ENCODE measurements around the gene TCF12.
A peak's percentile ranks its signal among the peaks of the same experiment; 100 is the strongest.

TCF12 gene

DNA sequence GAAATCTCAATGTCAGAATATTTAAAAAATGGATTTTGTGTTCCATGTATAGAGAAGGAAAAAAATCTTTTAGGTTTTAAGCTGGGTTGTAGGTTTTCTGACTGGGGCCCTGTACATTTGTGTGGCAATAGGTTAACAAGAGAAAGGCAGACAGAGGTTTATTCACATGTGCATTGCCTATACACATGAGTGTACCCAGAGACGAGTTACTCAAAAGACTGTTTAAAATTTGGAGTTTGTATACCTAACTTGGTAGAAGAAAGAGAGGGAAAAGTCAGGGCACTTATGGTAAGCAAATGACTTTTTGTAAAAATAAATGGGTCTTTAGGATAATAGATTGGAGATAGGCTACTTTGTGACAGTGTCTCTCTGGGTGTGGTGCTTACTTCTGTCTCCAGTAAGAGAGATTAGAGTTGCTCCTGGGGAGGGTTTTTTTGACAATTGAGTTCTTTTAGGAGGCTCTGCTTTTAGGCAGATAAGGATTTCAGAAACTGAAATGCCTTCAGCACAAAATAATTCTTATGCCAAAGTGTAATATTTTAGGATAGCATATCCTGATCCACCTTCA lies 225.2 kb downstream of the TCF12 start:
- Histone ChIP-seq H2AFZ (ENCODE audit: low read length) (no peak overlapping the region), H3K79me2 (ENCODE audit: insufficient read depth, low read length) (no peaks in the 10 kb centered on the region), H3K9me2 (replicated peaks; ENCODE audit: low read depth, low read length) (no peaks in the 10 kb centered on the region), H3K4me1 (ENCODE audit: insufficient read depth, low read length, poor library complexity, severe bottlenecking) (no peaks in the 10 kb centered on the region), H3F3A (ENCODE audit: low read depth) (no peaks in the 10 kb centered on the region), H3K36me3 (ENCODE audit: insufficient read depth, low read length) (no peaks in the 10 kb centered on the region), H3K27me3 (ENCODE audit: insufficient read depth, low read length, poor library complexity, severe bottlenecking) (no peaks in the 10 kb centered on the region), H3K4me3 (ENCODE audit: low read length, poor library complexity, severe bottlenecking) (no peak overlapping the region), H3K9me3 (ENCODE audit: insufficient read depth, low read depth, low read length) (no peaks in the 10 kb centered on the region), H4K20me1 (ENCODE audit: insufficient read depth, low read length, poor library complexity, severe bottlenecking) (peaks cover 3% of the 10 kb centered on the region), H3K9ac (ENCODE audit: low read depth, low read length, poor library complexity, severe bottlenecking) (no peak overlapping the region), H3K4me2 (ENCODE audit: low read depth, low read length, poor library complexity, severe bottlenecking) (no peak overlapping the region)
- TF ChIP-seq CTCF (conservative IDR thresholded peaks at IDR 0.05; ENCODE audit: low read length) (no peak), EZH2phosphoT487 (IDR thresholded peaks at IDR 0.05; ENCODE audit: borderline replicate concordance) (no peak)

DNA sequence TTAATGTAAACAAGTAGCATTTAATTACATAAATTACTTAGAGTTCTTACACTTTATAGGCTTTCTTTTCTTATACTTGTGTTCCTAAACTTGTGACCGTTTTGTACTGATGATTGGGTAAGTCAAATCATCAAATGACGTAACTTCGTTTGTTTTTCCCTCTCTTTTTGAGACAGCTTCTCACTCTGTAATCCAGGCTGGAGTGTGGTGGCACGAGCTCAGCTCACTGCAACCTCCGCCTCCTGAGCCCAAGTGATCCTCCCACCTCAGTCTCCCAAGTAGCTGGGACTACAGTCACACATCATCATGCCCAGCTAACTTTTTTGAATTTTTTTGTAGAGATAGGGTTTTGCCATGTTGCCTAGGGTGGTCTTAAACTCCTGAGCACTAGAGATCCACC lies 226.0 kb downstream of the TCF12 start:
- no peak overlapping the region for H3K4me2 ChIP-seq (ENCODE audit: low read depth, low read length, poor library complexity, severe bottlenecking)
- H3K79me2 ChIP-seq (ENCODE audit: insufficient read depth, low read length): no peaks in the 10 kb centered on the region
- H3K9me2 ChIP-seq (replicated peaks; ENCODE audit: low read depth, low read length): no peaks in the 10 kb centered on the region
- H4K20me1 ChIP-seq (ENCODE audit: insufficient read depth, low read length, poor library complexity, severe bottlenecking): peaks cover 3% of the 10 kb centered on the region
- H3K4me3 ChIP-seq (ENCODE audit: low read length, poor library complexity, severe bottlenecking): no peak overlapping the region
- no peak overlapping the region for H3K9ac ChIP-seq (ENCODE audit: low read depth, low read length, poor library complexity, severe bottlenecking)
- no peaks in the 10 kb centered on the region for H3F3A ChIP-seq (ENCODE audit: low read depth)
- H3K4me1 ChIP-seq (ENCODE audit: insufficient read depth, low read length, poor library complexity, severe bottlenecking): no peaks in the 10 kb centered on the region
- H3K27me3 ChIP-seq (ENCODE audit: insufficient read depth, low read length, poor library complexity, severe bottlenecking): no peaks in the 10 kb centered on the region
- no peaks in the 10 kb centered on the region for H3K9me3 ChIP-seq (ENCODE audit: insufficient read depth, low read depth, low read length)
- no peak overlapping the region for H2AFZ ChIP-seq (ENCODE audit: low read length)
- no peaks in the 10 kb centered on the region for H3K36me3 ChIP-seq (ENCODE audit: insufficient read depth, low read length)
- TF ChIP-seq CTCF (conservative IDR thresholded peaks at IDR 0.05; ENCODE audit: low read length): no peak
- no peak for TF ChIP-seq EZH2phosphoT487 (IDR thresholded peaks at IDR 0.05; ENCODE audit: borderline replicate concordance)

DNA sequence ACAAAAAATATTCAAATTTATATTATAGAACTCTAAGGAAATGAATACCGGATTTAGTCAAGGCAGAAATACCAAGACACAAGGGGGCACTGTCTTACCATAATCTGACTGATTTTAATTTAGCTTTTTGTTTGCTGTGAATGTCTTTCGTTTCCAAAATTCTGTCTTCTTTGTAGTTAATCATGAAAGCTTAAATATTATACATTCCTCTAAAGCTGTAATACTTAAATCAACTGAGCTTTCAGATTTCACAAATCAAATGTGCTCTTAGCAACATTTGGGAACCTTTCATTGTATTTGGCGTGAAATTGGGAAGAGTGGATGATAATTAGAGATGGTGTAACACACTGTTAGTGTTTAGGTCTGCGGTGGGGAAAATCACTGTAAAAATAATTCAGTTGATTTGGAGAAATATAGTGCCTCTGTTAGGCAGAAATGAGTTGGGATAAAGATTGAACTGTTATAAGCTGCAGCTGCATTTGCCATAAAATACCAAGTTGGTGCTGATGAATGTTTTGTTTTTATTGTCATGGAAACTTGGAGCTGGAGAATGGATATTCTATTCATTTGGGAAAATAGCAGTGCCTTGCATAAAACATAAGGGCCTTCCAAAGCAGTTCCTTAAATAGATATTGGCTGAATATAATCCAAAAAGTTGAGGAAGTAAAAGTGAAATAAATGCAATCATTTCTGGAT lies 228.2 kb downstream of the TCF12 start:
- H3K9ac ChIP-seq (ENCODE audit: low read depth, low read length, poor library complexity, severe bottlenecking): no peak overlapping the region
- peaks cover 6% of the 10 kb centered on the region; the same call in 1 of the 2 replicates for H3K9me3 ChIP-seq (ENCODE audit: insufficient read depth, low read depth, low read length)
- H3F3A ChIP-seq (ENCODE audit: low read depth): no peaks in the 10 kb centered on the region
- no peaks in the 10 kb centered on the region for H3K79me2 ChIP-seq (ENCODE audit: insufficient read depth, low read length)
- TF ChIP-seq CTCF (conservative IDR thresholded peaks at IDR 0.05; ENCODE audit: low read length): peak; percentile 86
- TF ChIP-seq EZH2phosphoT487 (IDR thresholded peaks at IDR 0.05; ENCODE audit: borderline replicate concordance): no peak
- H4K20me1 ChIP-seq (ENCODE audit: insufficient read depth, low read length, poor library complexity, severe bottlenecking): peaks cover 3% of the 10 kb centered on the region
- peaks cover 12% of the 10 kb centered on the region; the same call in 1 of the 2 replicates for H3K36me3 ChIP-seq (ENCODE audit: insufficient read depth, low read length)
- no peaks in the 10 kb centered on the region for H3K4me1 ChIP-seq (ENCODE audit: insufficient read depth, low read length, poor library complexity, severe bottlenecking)
- no peaks in the 10 kb centered on the region for H3K9me2 ChIP-seq (replicated peaks; ENCODE audit: low read depth, low read length)
- H2AFZ ChIP-seq (ENCODE audit: low read length): no peak overlapping the region
- H3K4me2 ChIP-seq (ENCODE audit: low read depth, low read length, poor library complexity, severe bottlenecking): no peak overlapping the region
- no peaks in the 10 kb centered on the region for H3K27me3 ChIP-seq (ENCODE audit: insufficient read depth, low read length, poor library complexity, severe bottlenecking)
- no peak overlapping the region for H3K4me3 ChIP-seq (ENCODE audit: low read length, poor library complexity, severe bottlenecking)
